RPMI8226 (cell line): Measurements from ENCODE around the gene TSKU.
A peak's percentile ranks its signal among the peaks of the same experiment; 100 is the strongest.
"Not testable (repeated sequence)": the region's sequence is repeated elsewhere in the genome, so short reads cannot be mapped to it uniquely, and the experiment has no call there.

Experiments
- DNase-seq: peaks from one replicate; pipeline ENCODE4 v3.0.0-alpha.2; 2015

TSKU gene

GRCh38 chr11:76789443-76789719, 6.2 kb downstream of the TSKU start:
- no peak for DNase-seq

GRCh38 chr11:76790251-76790650, 7.1 kb downstream of the TSKU start:
- no peak for DNase-seq

- not testable (repeated sequence) for DNase-seq
Measured at GRCh38 chr11:76791002-76791770, 8.0 kb downstream of the TSKU start.

- DNase-seq: no peak
Measured at GRCh38 chr11:76791861-76792260, 8.7 kb downstream of the TSKU start.

GRCh38 chr11:76792505-76793264, 9.5 kb downstream of the TSKU start:
- DNase-seq: no peak

GRCh38 chr11:76793391-76794291, 10.5 kb downstream of the TSKU start:
- no peak for DNase-seq

- no peak for DNase-seq
Measured at GRCh38 chr11:76794371-76795289, 11.5 kb downstream of the TSKU start.

- DNase-seq: no peak
Measured at GRCh38 chr11:76795290-76795935, 12.3 kb downstream of the TSKU start.

GRCh38 chr11:76795936-76796441, 12.8 kb downstream of the TSKU start:
- DNase-seq: no peak

GRCh38 chr11:76796511-76797198, 13.5 kb downstream of the TSKU start:
- DNase-seq: no peak

GRCh38 chr11:76797341-76798201, 14.4 kb downstream of the TSKU start:
- no peak for DNase-seq

- no peak for DNase-seq
Measured at GRCh38 chr11:76798202-76798581, 15.0 kb downstream of the TSKU start.

- DNase-seq: no peak
Measured at GRCh38 chr11:76798671-76799065, 15.5 kb downstream of the TSKU start.

GRCh38 chr11:76799066-76799804, 16.1 kb downstream of the TSKU start:
- peak; percentile 91 for DNase-seq

- DNase-seq: no peak
Measured at GRCh38 chr11:76800466-76801200, 17.5 kb downstream of the TSKU start.

GRCh38 chr11:76801225-76801624, 18.1 kb downstream of the TSKU start:
- no peak for DNase-seq

GRCh38 chr11:76801736-76802135, 18.6 kb downstream of the TSKU start:
- no peak for DNase-seq

GRCh38 chr11:76802151-76802550, 19.0 kb downstream of the TSKU start:
- no peak for DNase-seq

GRCh38 chr11:76802621-76803020, 19.5 kb downstream of the TSKU start:
- DNase-seq: no peak
